Caco-2 (cell line): ENCODE results near the gene MSL3B.

Experiments used
- BruUV-seq: library from RNA; stranded (reverse); fragments of 400-500 nt; replicated peaks from 2 replicates; lab custom pipeline; 2021; lab: Mats Ljungman, UMichigan
- CTCF ChIA-PET: fragments of 300-600 bp; sonication (Branson Sonifier 250); formaldehyde crosslinking; loops from one replicate; lab custom pipeline; 2022; ENCODE audit warnings: antibody characterized with exemption; lab: Charles Lee
- POLR2A ChIA-PET: fragments of 300-600 bp; sonication (Branson Sonifier 250); formaldehyde crosslinking; loops from one replicate; lab custom pipeline; 2022; ENCODE audit warnings: antibody characterized with exemption; lab: Charles Lee
- DNase-seq, 2 experiments: peaks; one replicate each; pipeline versions ENCODE4 v3.0.0 to v3.0.0-alpha.2; 2020 to 2022
- H3K27me3 ChIP-seq: replicated peaks from 2 replicates; pipeline ENCODE4 v1.6.0; 2011; ENCODE audit warnings: low read length; ENCODE audit not compliant: control insufficient read depth, insufficient read depth
- H3K36me3 ChIP-seq: 2 replicates; pipeline ENCODE4 v1.5.1; 2011; ENCODE audit warnings: low read length; ENCODE audit not compliant: control insufficient read depth, insufficient read depth
- H3K4me1 ChIP-seq: fragments of 250-450 bp; sonication (Bioruptor Pico); 2 replicates; pipeline ENCODE4 v1.5.1; 2020; ENCODE audit warnings: mild to moderate bottlenecking
- H3K4me3 ChIP-seq: 2 replicates; pipeline ENCODE4 v1.5.1; 2011; ENCODE audit warnings: low read depth, mild to moderate bottlenecking, control low read depth, low read length
- H3K9me3 ChIP-seq: fragments of 250-450 bp; sonication (Bioruptor Pico); 2 replicates; pipeline ENCODE4 v1.5.1; 2020; ENCODE audit warnings: mild to moderate bottlenecking, moderate library complexity
- H3K27ac Mint-ChIP-seq: one replicate; pipeline ENCODE4 v1.8.0; 2022; ENCODE audit warnings: mixed read lengths; ENCODE audit not compliant: unreplicated experiment
- H3K27me3 Mint-ChIP-seq: one replicate; pipeline ENCODE4 v1.8.0; 2022; ENCODE audit warnings: mixed read lengths; ENCODE audit not compliant: insufficient read depth, unreplicated experiment
- H3K36me3 Mint-ChIP-seq: one replicate; pipeline ENCODE4 v1.8.0; 2022; ENCODE audit warnings: mild to moderate bottlenecking, mixed read lengths; ENCODE audit not compliant: insufficient read depth, unreplicated experiment
- H3K4me1 Mint-ChIP-seq: one replicate; pipeline ENCODE4 v1.8.0; 2022; ENCODE audit warnings: low read depth, mixed read lengths; ENCODE audit not compliant: unreplicated experiment
- H3K4me3 Mint-ChIP-seq: one replicate; pipeline ENCODE4 v1.8.0; 2022; ENCODE audit warnings: mild to moderate bottlenecking, moderate library complexity, mixed read lengths; ENCODE audit not compliant: unreplicated experiment
- H3K9me3 Mint-ChIP-seq: one replicate; pipeline ENCODE4 v1.8.0; 2022; ENCODE audit warnings: mixed read lengths; ENCODE audit not compliant: unreplicated experiment
- CTCF ChIP-seq, 2 experiments: fragments of 200-600 bp in 1 of 2; IDR thresholded peaks; 1 replicate in 1 of 2; 2 replicates in 1 of 2; pipeline versions ENCODE4 v1.5.1 to v1.8.0; 2011 to 2022; ENCODE audit warnings: antibody characterized with exemption in 1 of 2, control low read depth in 1 of 2, inconsistent platforms in 1 of 2, low read depth in 1 of 2, low read length in 1 of 2, mild to moderate bottlenecking in 1 of 2, moderate library complexity in 1 of 2; ENCODE audit not compliant: insufficient read depth in 1 of 2, severe bottlenecking in 1 of 2, unreplicated experiment in 1 of 2
- intact Hi-C: fragments of 100-400 bp; cut with micrococcal nuclease; formaldehyde crosslinking; loops from one replicate; pipeline ENCODE4 v1.10.0; 2022; ENCODE audit not compliant: unreplicated experiment

MSL3B gene

GRCh38 chr2:233912691-233913423, 44.7 kb upstream of the MSL3B start:
- Histone ChIP-seq H3K4me3 (no peak overlapping the region), H3K27me3 (no peaks in the 10 kb centered on the region), H3K9me3 (no peaks in the 10 kb centered on the region), H3K4me1 (no peaks in the 10 kb centered on the region), H3K36me3 (no peaks in the 10 kb centered on the region)
- no peaks in the 10 kb centered on the region for H3K4me1 Mint-ChIP-seq
- no peaks in the 10 kb centered on the region for H3K36me3 Mint-ChIP-seq
- peak; percentile 48 to 65 for DNase-seq
- ChIA-PET POLR2A (no interaction called here), CTCF (interaction anchor here (0.7 kb wide), 1 partner anchor 62 kb away, joined by 3 read pairs; no protein-coding TSS in a partner anchor)
- H3K9me3 Mint-ChIP-seq, result no peaks in the 10 kb centered on the region
- no TSS peak for BruUV-seq
- intact Hi-C loops, result no loop called here
- no peak overlapping the region for H3K27ac Mint-ChIP-seq
- TF ChIP-seq CTCF (IDR thresholded peaks at IDR 0.05; ENCODE audit: insufficient read depth in 1 of 2, low read depth in 1 of 2, low read length in 1 of 2, severe bottlenecking in 1 of 2, unreplicated experiment in 1 of 2), result no peak
- peaks cover 12% of the 10 kb centered on the region for H3K27me3 Mint-ChIP-seq
- H3K4me3 Mint-ChIP-seq, result no peak overlapping the region

GRCh38 chr2:233907627-233908026, 39.4 kb upstream of the MSL3B start:
- Histone ChIP-seq H3K27me3 (no peaks in the 10 kb centered on the region), H3K4me1 (no peaks in the 10 kb centered on the region), H3K4me3 (no peak overlapping the region), H3K9me3 (no peaks in the 10 kb centered on the region), H3K36me3 (no peaks in the 10 kb centered on the region)
- CTCF ChIA-PET, result no interaction called here
- intact Hi-C loops, result no loop called here
- Mint-ChIP-seq H3K4me1 (no peaks in the 10 kb centered on the region), H3K36me3 (no peaks in the 10 kb centered on the region), H3K27ac (no peak overlapping the region), H3K27me3 (peaks cover 32% of the 10 kb centered on the region), H3K4me3 (no peak overlapping the region), H3K9me3 (no peaks in the 10 kb centered on the region)
- POLR2A ChIA-PET, result no interaction called here
- TF ChIP-seq CTCF (IDR thresholded peaks at IDR 0.05; ENCODE audit: insufficient read depth in 1 of 2, low read depth in 1 of 2, low read length in 1 of 2, severe bottlenecking in 1 of 2, unreplicated experiment in 1 of 2), result no peak
- no TSS peak for BruUV-seq
- DNase-seq, result no peak

- Mint-ChIP-seq H3K9me3 (no peaks in the 10 kb centered on the region), H3K4me1 (no peaks in the 10 kb centered on the region), H3K36me3 (no peaks in the 10 kb centered on the region), H3K27me3 (peaks cover 30% of the 10 kb centered on the region), H3K27ac (no peak overlapping the region), H3K4me3 (no peak overlapping the region)
- CTCF ChIA-PET, result no interaction called here
- no peak overlapping the region for H3K4me3 ChIP-seq
- no peaks in the 10 kb centered on the region for H3K27me3 ChIP-seq
- H3K4me1 ChIP-seq, result no peaks in the 10 kb centered on the region
- no peaks in the 10 kb centered on the region for H3K36me3 ChIP-seq
- H3K9me3 ChIP-seq, result no peaks in the 10 kb centered on the region
- no peak for DNase-seq
- no TSS peak for BruUV-seq
- TF ChIP-seq CTCF (IDR thresholded peaks at IDR 0.05; ENCODE audit: insufficient read depth in 1 of 2, low read depth in 1 of 2, low read length in 1 of 2, severe bottlenecking in 1 of 2, unreplicated experiment in 1 of 2), result no peak
- intact Hi-C loops, result no loop called here
- POLR2A ChIA-PET, result no interaction called here
Measured at GRCh38 chr2:233905945-233906344, 37.8 kb upstream of the MSL3B start.
